EL (cell line): ENCODE measurements around the gene FXYD4.
"Not testable (repeated sequence)": the region's sequence is repeated elsewhere in the genome, so short reads cannot be mapped to it uniquely, and the experiment has no call there.

Experiments used
- DNase-seq: peaks from one replicate; pipeline ENCODE4 v3.0.0-alpha.2; 2016

Gene FXYD4

GRCh38 chr10:43371418-43371817, at the start of gene FXYD4:
TSS of gene FXYD4 (plus strand) at chr10:43371636. CDS start at chr10:43373747, 2,111 bp downstream.
- DNase-seq, result no peak

DNA sequence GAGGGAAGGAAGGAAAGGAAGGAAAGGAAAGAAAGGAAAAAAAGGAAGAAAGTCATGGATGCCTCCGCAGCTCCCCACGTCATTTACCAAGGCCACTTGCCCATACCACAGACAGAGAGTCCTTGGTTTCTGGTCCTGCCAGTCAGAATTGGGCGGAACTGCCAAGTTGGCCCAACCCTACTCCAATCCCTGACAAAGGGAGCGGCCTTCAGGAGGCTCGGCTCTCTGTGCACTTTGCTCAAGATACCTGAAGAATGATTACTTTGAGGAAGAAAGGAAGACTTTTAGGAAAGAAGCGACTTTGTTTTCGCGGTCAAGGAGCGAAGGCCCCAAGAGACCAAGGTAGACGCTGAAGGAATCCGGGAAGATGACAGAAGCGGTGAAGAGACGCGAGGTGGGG, 49.1 kb upstream of the FXYD4 start:
- no peak for DNase-seq

GRCh38 chr10:43322769-43323168, 48.7 kb upstream of the FXYD4 start:
- peak; percentile 72 for DNase-seq

DNA sequence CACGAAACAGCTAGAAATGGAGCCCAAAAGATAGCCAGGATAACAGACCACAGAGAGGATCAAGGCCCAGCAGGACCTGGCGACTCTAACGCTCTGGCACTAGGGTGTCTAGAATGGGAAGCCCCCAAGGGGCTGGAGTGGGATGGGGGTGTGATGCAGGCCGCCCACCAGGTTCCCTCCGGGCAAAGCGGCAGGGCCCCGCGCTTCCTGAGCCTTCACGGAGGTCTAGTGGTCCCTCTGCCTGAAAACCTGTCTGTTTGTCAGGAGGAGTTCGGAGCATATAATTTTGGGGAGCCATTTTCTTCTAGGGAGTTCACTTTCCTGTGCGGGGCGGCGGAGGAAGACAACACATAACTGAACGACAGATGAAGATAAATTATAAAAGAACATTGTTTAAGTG, 48.2 kb upstream of the FXYD4 start:
- DNase-seq, result no peak

GRCh38 chr10:43324876-43325275, 46.6 kb upstream of the FXYD4 start:
- no peak for DNase-seq

- no peak for DNase-seq
These were observed 44.3 kb upstream of the FXYD4 start for GRCh38 chr10:43327171-43327570.

DNA sequence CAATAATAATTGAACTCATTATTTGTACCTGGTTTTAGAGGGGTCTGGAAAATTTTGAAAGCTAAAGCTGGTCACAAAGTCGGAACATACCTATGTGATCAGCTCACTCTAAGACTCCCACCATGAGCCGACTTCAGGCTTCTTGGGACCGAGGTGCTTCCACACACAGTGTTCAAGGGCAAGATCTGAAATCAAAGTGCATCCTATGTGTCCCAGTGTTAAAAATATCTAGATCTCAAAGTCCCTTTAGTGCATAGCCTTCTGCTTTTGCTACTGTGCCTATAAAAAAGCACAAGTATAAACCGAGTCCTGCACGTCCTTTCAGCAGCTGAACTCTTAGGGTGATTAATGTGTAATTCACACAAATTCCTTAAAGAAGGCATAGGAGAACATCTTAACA, 43.5 kb upstream of the FXYD4 start:
- no peak for DNase-seq

DNA sequence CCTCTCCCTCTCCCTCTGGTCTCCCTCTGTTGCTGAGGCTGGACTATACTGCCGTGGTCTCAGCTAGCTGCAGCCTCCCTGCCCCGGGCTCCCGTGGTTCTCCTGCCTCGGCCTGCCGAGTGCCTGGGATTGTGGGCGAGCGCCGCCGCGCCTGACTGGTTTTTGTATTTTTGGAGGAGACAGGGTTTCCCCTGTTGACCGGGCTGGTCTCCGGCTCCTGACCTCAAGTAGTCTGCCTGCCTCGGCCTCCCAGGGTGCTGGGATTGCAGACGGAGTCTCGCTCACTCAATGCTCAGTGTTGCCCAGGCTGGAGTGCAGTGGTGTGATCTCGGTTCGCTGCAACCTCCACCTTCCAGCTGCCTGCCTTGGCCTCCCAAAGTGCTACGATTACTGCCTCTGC, 42.6 kb upstream of the FXYD4 start:
- not testable (repeated sequence) for DNase-seq

DNA sequence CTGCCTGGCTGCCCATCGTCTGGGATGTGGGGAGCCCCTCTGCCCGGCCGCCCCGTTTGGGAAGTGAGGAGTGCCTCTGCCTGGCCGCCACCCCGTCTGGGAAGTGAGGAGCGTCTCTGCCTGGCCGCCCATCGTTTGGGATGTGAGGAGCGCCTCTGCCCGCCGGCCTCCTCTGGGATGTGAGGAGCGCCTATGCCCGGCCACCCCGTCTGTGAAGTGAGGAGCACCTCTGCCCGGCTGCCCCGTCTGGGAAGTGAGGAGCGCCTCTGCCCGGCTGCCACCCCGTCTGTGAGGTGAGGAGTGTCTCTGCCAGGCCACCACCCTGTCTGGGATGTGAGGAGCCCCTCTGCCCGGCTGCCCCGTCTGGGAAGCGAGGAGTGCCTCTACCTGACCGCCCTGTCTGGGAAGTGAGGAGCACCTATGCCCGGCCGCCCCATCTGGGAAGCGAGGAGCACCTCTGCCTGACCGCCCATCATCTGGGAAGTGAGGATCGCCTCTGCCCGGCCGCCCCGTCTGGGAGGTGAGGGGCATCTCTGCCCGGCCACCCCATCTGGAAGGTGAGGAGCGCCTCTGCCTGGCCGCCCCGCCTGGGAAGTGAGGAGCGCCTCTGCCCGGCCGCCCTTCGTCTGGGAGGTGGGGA, 42.1 kb upstream of the FXYD4 start:
- DNase-seq, result not testable (repeated sequence)

GRCh38 chr10:43330049-43330823, 41.2 kb upstream of the FXYD4 start:
- not testable (repeated sequence) for DNase-seq

DNA sequence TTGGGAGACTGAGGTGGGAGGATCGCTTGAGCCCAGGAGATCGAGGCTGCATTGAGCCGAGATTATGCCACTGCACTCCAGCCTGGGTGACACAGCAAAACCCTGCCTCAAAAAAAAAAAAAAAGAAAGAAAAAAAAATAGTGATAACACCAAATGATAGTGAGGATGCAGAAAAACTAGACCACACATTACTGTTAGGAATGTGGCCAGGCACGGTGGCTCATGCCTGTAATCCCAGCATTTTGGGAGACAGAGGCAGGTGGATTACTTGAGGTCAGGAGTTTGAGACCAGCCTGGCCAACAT, 40.7 kb upstream of the FXYD4 start:
- DNase-seq, result not testable (repeated sequence)

- no peak for DNase-seq
These were observed 37.8 kb upstream of the FXYD4 start for GRCh38 chr10:43333653-43334052.

DNA sequence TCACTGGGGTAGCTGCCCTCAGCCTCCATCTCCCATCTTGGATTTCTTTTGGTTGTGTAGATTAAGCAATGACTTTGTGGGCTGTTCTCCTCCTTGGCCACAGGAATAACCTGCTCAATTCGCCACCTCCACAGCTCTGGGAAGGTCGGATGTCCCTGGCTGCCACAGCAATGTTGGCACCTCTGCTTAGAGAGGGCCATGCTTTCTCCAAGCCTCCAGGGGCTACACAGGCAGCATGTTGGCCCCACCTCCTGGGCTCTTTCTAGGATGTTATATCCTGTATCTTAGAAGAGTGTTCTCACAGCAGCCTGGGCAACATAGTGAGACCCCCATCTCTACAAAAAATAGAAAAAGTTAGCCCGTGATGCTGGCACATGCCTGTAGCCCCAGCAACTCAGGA, 35.4 kb upstream of the FXYD4 start:
- DNase-seq, result no peak

DNA sequence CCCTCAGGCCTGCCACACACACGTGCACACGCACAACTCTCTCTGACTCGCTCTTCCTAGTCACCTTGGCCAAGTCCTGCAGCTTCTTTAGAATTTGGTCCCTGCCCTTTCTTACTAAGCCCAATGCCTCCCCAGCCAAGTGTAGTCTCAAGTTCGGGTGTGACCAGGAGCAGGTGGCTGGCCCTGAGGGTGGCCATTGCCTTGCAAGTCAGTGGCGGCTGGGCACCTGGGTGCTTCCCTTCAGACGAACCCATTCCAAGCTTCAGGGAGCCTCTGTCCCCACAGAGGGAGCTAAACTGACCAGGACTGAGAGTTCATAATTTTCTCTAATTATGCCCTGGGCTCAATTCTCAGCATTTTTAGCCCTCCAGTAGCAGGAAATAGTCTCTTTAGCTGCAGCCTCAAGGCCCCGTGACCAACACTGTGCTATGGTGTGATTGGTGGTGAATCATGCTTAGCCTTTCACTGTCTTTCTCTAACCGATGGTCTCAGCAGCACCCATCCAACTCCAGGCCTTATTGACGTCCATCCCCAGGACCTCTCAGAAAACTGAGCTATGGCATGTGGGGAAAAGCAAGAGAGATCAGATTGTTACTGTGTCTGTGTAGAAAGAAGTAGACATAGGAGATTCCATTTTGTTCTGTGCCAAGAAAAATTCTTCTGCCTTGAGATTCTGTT, 34.7 kb upstream of the FXYD4 start:
- DNase-seq, result peak; percentile 26

DNA sequence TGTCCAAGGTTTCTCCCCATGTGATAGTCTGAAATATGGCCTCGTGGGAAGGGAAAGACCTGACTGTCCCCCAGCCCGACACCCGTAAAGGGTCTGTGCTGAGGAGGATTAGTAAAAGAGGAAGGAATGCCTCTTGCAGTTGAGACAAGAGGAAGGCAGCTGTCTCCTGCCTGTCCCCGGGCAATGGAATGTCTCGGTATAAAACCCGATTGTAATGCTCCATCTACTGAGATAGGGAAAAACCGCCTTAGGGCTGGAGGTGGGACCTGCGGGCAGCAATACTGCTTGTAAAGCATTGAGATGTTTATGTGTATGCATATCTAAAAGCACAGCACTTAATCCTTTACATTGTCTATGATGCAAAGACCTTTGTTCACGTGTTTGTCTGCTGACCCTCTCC, 33.9 kb upstream of the FXYD4 start:
- not testable (repeated sequence) for DNase-seq

DNA sequence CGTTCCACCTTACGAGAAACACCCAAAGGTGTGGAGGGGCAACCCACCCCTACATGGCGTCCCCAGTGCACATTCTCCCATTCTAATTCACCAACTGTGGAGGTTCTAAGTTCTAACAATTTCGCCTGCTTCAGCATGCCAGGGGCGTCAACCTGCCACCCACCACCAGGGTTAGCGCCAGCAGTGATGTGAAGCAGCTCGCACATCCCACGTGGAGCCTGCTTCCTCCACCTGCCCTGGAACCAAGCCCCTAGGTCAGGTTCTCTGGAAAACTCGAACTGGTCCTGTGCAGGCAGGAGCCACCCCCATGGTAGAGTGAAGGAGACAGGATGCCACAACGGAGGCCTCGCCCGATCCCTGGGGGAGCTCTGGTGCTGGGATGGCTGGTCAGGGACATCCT, 33.3 kb upstream of the FXYD4 start:
- no peak for DNase-seq

DNA sequence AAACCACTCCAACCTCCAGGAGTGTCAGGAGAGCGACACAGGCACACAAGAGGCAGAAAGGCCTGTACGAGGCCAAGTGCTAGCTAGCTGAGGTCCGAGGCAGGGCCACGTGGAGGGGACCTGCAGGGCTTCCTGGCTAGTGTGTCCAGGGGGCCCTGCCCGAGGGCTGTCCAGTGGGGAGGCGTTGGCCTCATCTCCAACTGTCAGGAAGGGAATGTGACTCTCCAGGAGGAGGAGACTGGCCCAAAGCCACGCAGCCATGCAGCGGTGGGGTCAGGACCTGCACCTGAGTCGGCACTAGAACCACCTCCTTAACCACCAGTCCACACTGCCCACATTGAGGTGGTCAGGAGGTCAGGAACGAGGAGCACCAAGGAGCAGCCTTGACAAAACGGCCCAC, 32.3 kb upstream of the FXYD4 start:
- no peak for DNase-seq

GRCh38 chr10:43340101-43340500, 31.3 kb upstream of the FXYD4 start:
- DNase-seq, result no peak

GRCh38 chr10:43340619-43341018, 30.8 kb upstream of the FXYD4 start:
- DNase-seq, result no peak

DNA sequence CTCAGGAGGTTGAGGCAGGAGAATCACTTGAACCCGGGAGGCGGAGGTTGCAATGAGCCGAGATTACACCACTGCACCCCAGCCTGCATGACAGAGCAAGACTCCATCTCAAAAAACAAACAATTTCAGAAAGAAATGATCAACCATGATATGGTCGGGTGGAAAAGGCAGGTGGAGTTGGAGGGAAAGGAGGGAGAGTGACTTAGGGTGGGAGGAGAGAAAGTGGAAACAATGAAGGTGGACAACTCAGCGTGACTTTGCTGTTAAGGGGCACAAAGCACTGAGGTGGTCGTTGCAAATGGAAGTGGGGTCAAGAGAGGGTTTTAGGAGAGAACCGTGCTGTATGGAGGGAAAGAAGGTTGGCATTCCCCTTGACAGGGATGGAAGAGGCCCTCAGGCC, 30.0 kb upstream of the FXYD4 start:
- no peak for DNase-seq

DNA sequence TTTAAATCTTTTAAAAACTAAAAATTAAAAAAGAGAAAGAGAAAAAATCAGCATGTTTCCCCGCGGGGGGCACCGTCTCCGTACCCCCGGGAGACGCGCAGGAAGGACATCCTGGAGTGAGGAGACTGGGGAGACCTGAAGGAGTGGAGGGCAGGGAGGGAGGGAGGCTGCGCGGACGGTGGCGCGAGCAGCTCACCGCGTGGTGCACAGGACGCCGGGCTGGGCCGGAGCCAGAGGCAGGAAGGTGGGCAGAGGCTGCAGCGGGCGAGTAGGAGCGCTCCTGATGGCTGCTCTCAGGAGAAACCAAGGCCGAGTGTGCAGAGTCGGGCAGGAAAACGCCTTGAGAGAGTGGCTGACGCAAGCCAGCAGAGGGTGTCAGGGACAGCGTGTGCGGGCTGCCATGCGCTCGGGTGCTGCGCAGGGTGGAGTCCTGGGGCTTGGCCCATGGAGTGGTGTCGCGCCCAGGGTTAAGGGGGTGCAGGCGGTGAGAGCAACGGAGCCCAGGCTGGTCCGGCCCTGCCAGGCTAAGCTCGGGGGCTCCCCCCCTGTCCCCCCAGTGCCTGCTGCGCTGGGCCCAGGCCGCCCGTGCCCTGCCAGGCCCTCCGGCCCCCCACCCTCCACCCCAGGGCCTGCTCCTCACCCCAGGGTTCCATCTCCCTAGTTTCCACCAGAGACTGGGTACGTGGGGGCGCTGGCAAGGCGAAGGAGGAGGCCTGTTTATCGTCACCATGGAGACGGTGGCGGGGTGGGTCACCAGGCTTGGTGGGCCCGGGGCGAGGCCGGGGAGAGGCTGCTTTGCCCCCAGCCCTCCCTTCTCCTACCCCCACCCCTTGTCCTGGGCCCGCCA, 28.9 kb upstream of the FXYD4 start:
- no peak for DNase-seq

DNA sequence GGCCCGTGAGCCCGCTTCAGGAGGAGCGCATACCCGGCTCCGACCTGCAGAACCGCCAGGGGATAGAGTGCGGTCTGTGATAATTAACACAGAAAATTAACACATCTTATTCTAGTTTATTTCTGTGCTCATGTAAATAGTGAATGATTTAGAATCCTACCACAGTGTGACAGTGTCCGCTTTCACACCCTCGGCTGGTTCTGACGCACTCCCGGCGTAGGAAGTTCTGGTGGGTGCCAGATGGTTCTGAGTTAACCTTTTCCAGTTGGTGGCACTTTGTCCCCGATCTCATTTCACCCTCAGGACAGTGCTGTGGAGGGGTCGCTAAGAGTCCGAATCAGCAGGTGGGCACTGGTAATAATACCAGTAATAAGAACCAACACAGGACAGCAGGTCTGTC, 28.3 kb upstream of the FXYD4 start:
- no peak for DNase-seq

DNA sequence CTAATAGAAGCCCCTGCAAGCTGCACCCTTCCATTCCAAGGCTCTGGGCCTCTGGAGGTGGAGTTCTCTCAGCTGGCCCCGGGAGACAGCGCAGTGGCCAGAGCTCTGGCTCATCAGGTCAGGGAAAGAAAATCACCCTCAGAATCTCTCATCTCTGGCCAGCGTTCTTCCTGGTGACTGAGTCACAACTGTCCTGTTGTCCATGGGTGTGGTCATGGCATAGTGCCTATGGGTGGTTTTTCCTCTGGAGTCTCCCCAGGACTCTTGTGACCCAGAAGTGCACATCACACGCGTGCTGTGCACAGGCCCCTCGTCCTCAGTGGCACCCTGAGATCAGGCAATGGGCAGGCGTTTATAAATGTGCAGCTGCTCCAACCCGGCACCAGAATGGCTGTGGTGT, 27.4 kb upstream of the FXYD4 start:
- no peak for DNase-seq
